Measurements from ENCODE around the gene POLN.
A peak's percentile ranks its signal among the peaks of the same experiment; 100 is the strongest.

The POLN gene

DNA sequence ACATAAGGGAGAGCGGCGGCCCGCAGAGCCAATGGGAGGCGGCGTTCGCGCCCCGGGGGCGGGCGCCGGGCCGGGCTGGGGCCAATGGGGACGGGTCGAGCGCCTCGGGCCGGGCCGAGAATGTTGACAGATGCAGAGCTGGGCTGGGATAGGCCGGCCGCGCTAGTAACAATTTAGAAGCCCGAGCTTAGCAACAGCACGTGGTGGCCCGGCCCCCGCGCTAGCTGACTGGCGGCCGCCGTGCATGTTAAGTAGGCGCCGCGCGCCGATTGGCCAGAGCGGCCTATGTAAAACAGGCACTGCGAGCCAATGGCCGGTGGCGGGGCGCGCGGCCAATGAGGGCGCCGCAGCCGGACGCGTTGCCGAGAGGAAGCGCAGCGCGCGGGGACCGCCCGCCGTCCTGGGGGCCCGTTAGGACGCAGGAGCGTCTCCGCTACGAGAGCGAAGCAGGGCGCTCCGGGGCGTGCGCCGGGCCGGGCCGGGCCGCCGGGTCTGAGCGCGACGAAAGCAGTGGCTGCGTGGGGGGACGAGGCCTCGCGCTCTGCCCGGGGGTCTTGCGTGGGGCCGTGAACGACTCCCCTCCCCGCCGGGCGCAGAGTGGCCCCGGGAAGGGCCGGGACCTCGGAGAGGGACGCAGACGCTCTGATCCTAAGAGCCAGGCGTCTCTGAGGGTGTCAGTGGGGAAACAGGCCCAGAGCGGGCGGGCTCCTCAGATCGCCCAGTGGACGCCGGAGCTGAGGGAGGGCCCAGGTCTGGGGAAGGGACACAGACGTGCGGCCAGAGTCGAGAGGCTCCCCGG, 20.4 kb upstream of the POLN start:
- H3K4me3 ChIP-seq (ENCODE audit: low read depth, low read length), result peak overlapping the region; percentile 54
- peak; percentile 100 for DNase-seq (ENCODE audit: low read depth, low spot score)
- in situ Hi-C loops (cut with HindIII; ENCODE audit: low sequenced_read_pairs), result no loop called here
- TF ChIP-seq, protein P1, sequence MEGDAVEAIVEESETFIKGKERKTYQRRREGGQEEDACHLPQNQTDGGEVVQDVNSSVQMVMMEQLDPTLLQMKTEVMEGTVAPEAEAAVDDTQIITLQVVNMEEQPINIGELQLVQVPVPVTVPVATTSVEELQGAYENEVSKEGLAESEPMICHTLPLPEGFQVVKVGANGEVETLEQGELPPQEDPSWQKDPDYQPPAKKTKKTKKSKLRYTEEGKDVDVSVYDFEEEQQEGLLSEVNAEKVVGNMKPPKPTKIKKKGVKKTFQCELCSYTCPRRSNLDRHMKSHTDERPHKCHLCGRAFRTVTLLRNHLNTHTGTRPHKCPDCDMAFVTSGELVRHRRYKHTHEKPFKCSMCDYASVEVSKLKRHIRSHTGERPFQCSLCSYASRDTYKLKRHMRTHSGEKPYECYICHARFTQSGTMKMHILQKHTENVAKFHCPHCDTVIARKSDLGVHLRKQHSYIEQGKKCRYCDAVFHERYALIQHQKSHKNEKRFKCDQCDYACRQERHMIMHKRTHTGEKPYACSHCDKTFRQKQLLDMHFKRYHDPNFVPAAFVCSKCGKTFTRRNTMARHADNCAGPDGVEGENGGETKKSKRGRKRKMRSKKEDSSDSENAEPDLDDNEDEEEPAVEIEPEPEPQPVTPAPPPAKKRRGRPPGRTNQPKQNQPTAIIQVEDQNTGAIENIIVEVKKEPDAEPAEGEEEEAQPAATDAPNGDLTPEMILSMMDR (IDR thresholded peaks at IDR 0.05; ENCODE audit: low read depth, low read length), result no peak

DNA sequence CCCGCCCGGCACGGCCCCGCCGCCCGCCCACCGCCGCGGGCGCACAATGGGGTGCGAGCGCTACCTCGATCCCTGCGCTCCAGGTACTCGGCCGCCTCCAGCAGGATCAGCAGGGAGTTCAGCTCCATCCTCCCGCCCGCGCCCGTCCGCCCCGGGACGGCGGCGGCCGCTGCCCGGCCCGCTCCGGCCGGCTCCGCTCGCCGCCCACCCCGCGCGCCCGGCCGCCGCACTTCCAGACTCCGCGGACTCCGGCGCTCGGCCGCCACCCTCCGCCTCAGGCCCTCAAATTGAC, 19.9 kb upstream of the POLN start, which contains the start of gene MXD4:
Gene MXD4, minus strand, starts transcription at position 257 of the 292 bp plus-strand sequence. Its CDS starts 129 bp downstream, at position 128.
- DNase-seq (ENCODE audit: low read depth, low spot score), result no peak
- in situ Hi-C loops (cut with HindIII; ENCODE audit: low sequenced_read_pairs), result no loop called here
- H3K4me3 ChIP-seq (ENCODE audit: low read depth, low read length), result peak within 1 kb of the TSS; percentile 68
- TF ChIP-seq, protein P1 (IDR thresholded peaks at IDR 0.05; ENCODE audit: low read depth, low read length), result no peak

DNA sequence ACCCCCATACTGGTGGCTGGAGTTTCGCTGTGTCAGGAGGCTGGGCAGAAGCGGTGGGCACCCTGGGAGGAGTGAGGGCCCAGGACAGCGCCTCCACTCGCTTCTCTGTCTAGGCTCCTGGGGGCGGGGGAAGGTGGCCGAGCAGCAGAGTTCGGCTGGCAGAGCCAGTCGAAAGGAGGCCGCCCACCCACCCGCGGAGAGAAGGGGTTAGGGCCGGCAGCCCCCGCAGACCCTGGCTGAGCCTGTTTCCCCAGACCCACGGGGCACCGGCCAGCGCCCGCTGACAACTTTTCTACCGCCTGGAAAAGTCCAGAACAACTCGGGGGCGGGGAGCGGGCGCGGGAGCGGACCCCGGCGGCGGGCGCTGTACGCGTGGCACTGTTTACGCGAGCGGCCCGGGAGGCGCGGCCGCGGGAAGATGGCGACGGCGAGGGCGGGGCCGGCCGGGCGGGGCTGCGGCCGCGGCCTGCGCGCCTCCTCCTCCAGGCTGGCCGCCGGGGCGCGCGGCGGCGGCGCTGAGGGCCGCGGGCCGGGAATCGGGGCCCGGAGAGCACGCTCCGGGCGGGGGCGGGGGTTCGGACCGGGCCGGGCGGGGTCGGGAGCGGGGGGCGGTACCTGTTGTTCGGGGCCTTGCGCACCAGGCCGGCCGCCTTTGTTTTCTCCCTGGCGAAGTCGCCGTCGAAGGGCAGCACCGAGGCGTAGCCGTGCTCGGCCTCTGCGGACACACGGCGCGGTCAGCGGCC, 19.4 kb upstream of the POLN start:
- in situ Hi-C loops (cut with HindIII; ENCODE audit: low sequenced_read_pairs), result no loop called here
- TF ChIP-seq, protein P1 (IDR thresholded peaks at IDR 0.05; ENCODE audit: low read depth, low read length), result no peak
- H3K4me3 ChIP-seq (ENCODE audit: low read depth, low read length), result peak overlapping the region; percentile 68
- no peak for DNase-seq (ENCODE audit: low read depth, low spot score)

DNA sequence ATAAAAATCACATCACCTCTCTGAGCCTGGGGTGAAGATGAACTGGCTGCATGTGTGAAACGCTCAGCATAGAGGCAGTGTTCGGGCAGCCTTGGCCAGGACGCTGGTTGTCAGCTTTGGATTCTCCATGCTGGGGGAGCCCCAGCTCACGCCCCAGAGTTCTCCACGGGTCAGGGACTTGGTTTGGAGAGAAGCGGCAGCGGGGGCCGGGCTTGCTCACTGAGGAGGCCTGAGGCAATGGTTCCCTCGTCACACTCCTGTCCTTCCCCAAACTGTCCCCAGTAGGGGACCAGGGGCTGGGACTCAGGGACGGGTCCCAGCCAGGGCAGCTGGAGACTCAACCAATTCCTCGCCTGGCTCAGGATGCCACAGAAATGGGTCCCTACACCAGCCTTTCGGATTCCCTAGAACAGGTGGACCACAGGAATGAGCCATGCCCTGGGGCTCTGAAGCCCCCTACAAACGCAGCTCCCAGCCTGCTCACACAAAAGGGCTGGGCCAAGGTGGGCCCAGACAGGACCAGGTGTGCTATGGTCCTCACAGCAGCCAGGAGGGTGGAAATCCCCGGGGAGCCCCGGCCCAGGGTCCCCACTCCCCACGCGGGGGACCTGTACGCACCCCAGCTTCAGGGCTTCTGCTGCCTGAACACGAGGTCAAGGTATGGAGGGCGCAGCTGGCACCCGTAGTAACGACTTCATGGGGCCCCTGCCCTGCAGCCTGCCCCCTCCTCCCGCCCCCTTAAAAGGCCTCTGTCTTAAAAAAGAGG, 18.6 kb upstream of the POLN start:
- peak overlapping the region; percentile 68 for H3K4me3 ChIP-seq (ENCODE audit: low read depth, low read length)
- no peak for DNase-seq (ENCODE audit: low read depth, low spot score)
- in situ Hi-C loops (cut with HindIII; ENCODE audit: low sequenced_read_pairs), result no loop called here
- TF ChIP-seq, protein P1 (IDR thresholded peaks at IDR 0.05; ENCODE audit: low read depth, low read length), result no peak

DNA sequence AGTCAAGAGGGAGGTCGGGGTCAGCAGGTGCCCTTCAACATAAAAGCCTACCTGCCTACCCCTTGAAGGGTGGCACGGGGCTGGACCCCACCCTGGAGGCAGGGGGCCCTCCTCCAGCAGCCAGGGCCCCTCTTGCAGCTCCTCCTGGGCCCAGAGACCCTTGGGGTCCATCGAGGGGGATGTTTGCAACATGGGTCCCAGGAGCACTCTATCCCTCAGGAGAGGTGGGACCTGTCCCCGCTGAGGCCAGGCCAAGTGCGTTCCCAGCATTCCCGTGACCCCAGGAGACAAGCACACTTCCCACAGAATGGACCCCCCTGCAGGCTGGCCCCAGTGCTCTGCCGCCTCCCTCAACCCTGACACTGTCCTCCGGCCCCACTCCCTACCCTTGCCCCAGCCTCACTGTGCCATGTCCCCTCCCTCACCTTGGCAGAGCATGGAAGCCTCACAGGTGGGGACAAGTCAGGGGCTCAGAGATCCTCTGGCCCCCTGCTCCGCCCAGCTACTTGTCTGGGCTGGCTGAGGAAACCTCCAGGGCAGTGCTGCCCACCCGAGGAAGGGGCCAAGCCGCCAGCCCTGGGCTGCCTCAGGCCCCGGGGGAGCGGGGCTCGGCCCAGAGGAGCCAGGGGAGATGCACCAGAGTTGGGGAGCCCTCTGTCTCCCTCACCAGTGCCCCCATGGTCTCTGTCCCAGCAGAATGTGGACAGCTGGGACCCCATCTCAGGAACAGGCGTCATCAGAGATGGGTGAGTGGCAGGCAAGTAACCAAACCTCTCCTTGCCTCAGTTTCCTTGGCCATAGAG, 17.8 kb upstream of the POLN start:
- in situ Hi-C loops (cut with HindIII; ENCODE audit: low sequenced_read_pairs), result no loop called here
- TF ChIP-seq, protein P1 (IDR thresholded peaks at IDR 0.05; ENCODE audit: low read depth, low read length), result no peak
- DNase-seq (ENCODE audit: low read depth, low spot score), result no peak
- H3K4me3 ChIP-seq (ENCODE audit: low read depth, low read length), result peak overlapping the region; percentile 68

Measured in astrocyte of the spinal cord (primary cell).